ENCODE measurements around the gene KLF9.

DNA sequence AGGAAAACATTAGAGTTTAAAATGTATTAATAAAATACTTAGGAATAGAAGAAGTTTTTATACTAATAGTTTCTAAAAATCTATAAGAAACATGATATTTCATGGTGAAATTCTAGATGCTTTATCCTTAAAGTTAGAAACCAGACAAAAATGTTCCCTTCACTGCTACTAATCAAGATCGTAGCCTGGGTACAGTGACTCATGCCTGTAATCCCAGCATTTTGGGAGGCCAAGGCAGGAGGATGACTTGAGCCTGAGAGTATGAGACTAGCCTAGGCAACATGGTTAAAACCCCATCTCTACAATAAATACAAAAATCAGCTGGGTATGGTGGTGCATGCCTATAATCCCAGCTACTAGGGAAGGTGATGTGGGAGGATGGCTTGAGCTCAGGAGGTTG, 30.4 kb upstream of the KLF9 start:
- TF ChIP-seq CTCF (IDR thresholded peaks at IDR 0.05) = no peak
- no peak for TF ChIP-seq POLR2A (IDR thresholded peaks at IDR 0.05)

Measured in esophagus squamous epithelium (tissue), 4 donors.